Measurements from ENCODE around the gene RSPH9.

The RSPH9 gene

DNA sequence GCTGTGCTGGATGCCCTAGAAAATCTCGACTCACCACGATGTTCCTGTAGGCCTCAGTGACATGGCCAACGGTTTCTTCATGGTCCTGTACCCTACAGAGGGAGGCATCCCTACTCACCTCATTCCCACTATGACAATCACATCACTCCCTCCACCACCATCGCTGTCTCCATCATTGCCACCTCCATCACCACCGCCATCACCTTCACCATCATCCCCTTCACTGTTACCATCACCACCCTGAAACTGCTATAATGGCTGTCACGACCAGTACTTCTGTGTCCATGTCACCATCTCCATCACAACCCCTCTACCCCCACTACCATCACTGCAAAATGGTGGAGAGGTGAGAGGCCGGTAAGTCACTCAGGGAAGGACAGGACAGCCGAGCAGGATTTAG lies 72.6 kb downstream of the RSPH9 start:
- Histone ChIP-seq H3K14ac (ENCODE audit: low read length in 2 of 2) (no peak overlapping the region), H3K27me3 (ENCODE audit: control insufficient read depth in 1 of 2, insufficient read depth in 1 of 2, low read length in 2 of 2) (peaks cover 0 to 23% of the 10 kb centered on the region in 2 experiments), H2BK15ac (ENCODE audit: low read depth, poor library complexity, severe bottlenecking) (no peak overlapping the region), H3K9ac (ENCODE audit: low read length) (no peak overlapping the region), H3K4me1 (ENCODE audit: control insufficient read depth, insufficient read depth, low read depth, low read length) (peaks cover 9% of the 10 kb centered on the region), H2BK5ac (ENCODE audit: low read depth, low read length, poor library complexity, severe bottlenecking) (no peak overlapping the region), H3K9me3 (ENCODE audit: control insufficient read depth, low read length) (no peaks in the 10 kb centered on the region), H2BK120ac (ENCODE audit: low read depth, low read length) (no peak overlapping the region), H4K91ac (ENCODE audit: low read length) (no peak overlapping the region), H2AK5ac (ENCODE audit: low read length, severe bottlenecking) (no peak overlapping the region), H3K36me3 (ENCODE audit: control insufficient read depth in 1 of 2, insufficient read depth in 2 of 2, low read depth in 1 of 2, low read length in 2 of 2) (no peaks in the 10 kb centered on the region), H3K18ac (ENCODE audit: low read depth in 1 of 2, low read length in 2 of 2) (no peak overlapping the region), H3K27ac (ENCODE audit: low read length, poor library complexity, severe bottlenecking) (no peak overlapping the region), H2AFZ (ENCODE audit: low read depth, low read length) (no peak overlapping the region), H3K4ac (ENCODE audit: low read depth in 1 of 2, low read length in 2 of 2) (no peak overlapping the region), H3K4me3 (ENCODE audit: insufficient read depth in 1 of 2, low read depth in 1 of 2, low read length in 2 of 2) (no peak overlapping the region), H3K4me2 (ENCODE audit: low read length, poor library complexity, severe bottlenecking) (no peak overlapping the region), H4K8ac (ENCODE audit: low read length) (no peak overlapping the region), H3K79me1 (replicated peaks; ENCODE audit: low read length, poor library complexity, severe bottlenecking) (no peaks in the 10 kb centered on the region), H3K23ac (ENCODE audit: low read length in 2 of 2) (no peak overlapping the region), H2BK12ac (ENCODE audit: low read length in 2 of 2) (peak overlapping the region in 1 of 2 experiments; percentile 15)
- DNase-seq, result no peak
- 87% methylated on average over 7 of the region's 8 CpGs for WGBS

DNA sequence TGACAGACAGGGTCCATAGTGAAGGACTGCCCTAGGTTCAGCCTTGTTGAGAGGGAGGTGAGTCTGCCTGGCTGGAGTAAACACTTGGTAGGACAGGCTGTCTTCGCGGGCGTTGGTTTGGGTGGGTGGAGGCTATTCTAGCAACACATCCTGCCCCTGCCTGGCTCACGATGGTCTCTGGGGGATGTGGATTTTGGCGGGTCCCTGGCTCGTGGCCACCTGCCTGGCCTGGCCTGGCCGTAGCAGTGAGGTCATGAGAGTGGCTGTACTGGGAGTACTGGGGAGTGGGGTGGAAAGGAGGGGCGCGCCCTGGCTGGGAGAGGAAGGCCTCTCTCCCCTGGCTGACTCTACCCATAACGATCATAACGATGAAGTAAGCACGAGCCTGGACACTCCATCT lies 73.0 kb downstream of the RSPH9 start:
- no peak overlapping the region for H2BK15ac ChIP-seq (ENCODE audit: low read depth, poor library complexity, severe bottlenecking)
- H4K91ac ChIP-seq (ENCODE audit: low read length), result no peak overlapping the region
- no peak overlapping the region for H2BK12ac ChIP-seq (ENCODE audit: low read length in 2 of 2)
- no peak overlapping the region for H3K18ac ChIP-seq (ENCODE audit: low read depth in 1 of 2, low read length in 2 of 2)
- H2AFZ ChIP-seq (ENCODE audit: low read depth, low read length), result no peak overlapping the region
- H3K27me3 ChIP-seq (ENCODE audit: control insufficient read depth in 1 of 2, insufficient read depth in 1 of 2, low read length in 2 of 2), result peaks cover 0 to 23% of the 10 kb centered on the region in 2 experiments
- H3K4me2 ChIP-seq (ENCODE audit: low read length, poor library complexity, severe bottlenecking), result no peak overlapping the region
- H3K14ac ChIP-seq (ENCODE audit: low read length in 2 of 2), result no peak overlapping the region
- H4K8ac ChIP-seq (ENCODE audit: low read length), result no peak overlapping the region
- no peak overlapping the region for H2BK5ac ChIP-seq (ENCODE audit: low read depth, low read length, poor library complexity, severe bottlenecking)
- H3K36me3 ChIP-seq (ENCODE audit: control insufficient read depth in 1 of 2, insufficient read depth in 2 of 2, low read depth in 1 of 2, low read length in 2 of 2), result no peaks in the 10 kb centered on the region
- no peak overlapping the region for H3K4ac ChIP-seq (ENCODE audit: low read depth in 1 of 2, low read length in 2 of 2)
- H2AK5ac ChIP-seq (ENCODE audit: low read length, severe bottlenecking), result no peak overlapping the region
- no peak for DNase-seq
- H3K23ac ChIP-seq (ENCODE audit: low read length in 2 of 2), result no peak overlapping the region
- H3K4me3 ChIP-seq (ENCODE audit: insufficient read depth in 1 of 2, low read depth in 1 of 2, low read length in 2 of 2), result no peak overlapping the region
- H3K9me3 ChIP-seq (ENCODE audit: control insufficient read depth, low read length), result no peaks in the 10 kb centered on the region
- H3K4me1 ChIP-seq (ENCODE audit: control insufficient read depth, insufficient read depth, low read depth, low read length), result peaks cover 9% of the 10 kb centered on the region
- no peaks in the 10 kb centered on the region for H3K79me1 ChIP-seq (replicated peaks; ENCODE audit: low read length, poor library complexity, severe bottlenecking)
- H3K27ac ChIP-seq (ENCODE audit: low read length, poor library complexity, severe bottlenecking), result no peak overlapping the region
- 92% methylated on average over 10 of the region's 12 CpGs for WGBS
- no peak overlapping the region for H2BK120ac ChIP-seq (ENCODE audit: low read depth, low read length)
- H3K9ac ChIP-seq (ENCODE audit: low read length), result no peak overlapping the region

DNA sequence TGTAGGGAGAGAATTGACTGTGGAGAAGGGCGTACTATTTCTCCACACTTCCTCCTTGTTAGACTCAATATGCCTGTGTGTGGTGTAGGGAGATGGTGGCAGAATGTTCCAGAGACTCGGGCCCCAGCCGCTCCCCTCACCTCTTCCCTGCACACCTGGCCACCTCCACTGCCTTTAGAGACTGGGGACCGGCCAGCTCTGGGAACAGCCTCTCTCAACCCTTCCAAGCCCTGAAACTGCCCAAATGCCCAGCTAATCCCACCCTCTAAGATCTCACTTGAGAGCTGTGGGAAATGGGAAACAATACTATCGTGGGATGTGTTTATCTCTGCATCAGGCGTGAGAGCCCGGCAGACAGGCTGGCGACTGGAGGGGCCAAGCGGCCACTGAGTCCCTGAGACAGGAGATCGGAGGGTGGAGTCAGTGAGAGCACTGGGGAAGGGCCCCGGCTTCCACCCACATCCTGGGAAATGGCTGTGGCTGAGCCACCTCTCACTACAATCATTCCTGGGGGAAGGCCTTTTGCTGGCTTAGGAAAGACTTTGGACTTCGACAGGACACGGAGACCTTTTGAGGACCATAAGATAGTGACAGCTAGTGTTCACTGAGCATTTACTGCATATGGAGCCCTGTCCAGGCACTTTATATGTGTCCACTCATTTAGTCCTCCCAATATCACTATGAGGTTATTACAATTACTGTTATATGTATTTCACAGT lies 73.7 kb downstream of the RSPH9 start:
- no peak overlapping the region for H3K23ac ChIP-seq (ENCODE audit: low read length in 2 of 2)
- H3K18ac ChIP-seq (ENCODE audit: low read depth in 1 of 2, low read length in 2 of 2), result no peak overlapping the region
- no peaks in the 10 kb centered on the region for H3K9me3 ChIP-seq (ENCODE audit: control insufficient read depth, low read length)
- H2BK5ac ChIP-seq (ENCODE audit: low read depth, low read length, poor library complexity, severe bottlenecking), result no peak overlapping the region
- H2BK12ac ChIP-seq (ENCODE audit: low read length in 2 of 2), result no peak overlapping the region
- H3K27ac ChIP-seq (ENCODE audit: low read length, poor library complexity, severe bottlenecking), result no peak overlapping the region
- no peak overlapping the region for H3K4me3 ChIP-seq (ENCODE audit: insufficient read depth in 1 of 2, low read depth in 1 of 2, low read length in 2 of 2)
- no peak overlapping the region for H4K8ac ChIP-seq (ENCODE audit: low read length)
- peaks cover 0 to 23% of the 10 kb centered on the region in 2 experiments for H3K27me3 ChIP-seq (ENCODE audit: control insufficient read depth in 1 of 2, insufficient read depth in 1 of 2, low read length in 2 of 2)
- H3K79me1 ChIP-seq (replicated peaks; ENCODE audit: low read length, poor library complexity, severe bottlenecking), result no peaks in the 10 kb centered on the region
- H3K4me2 ChIP-seq (ENCODE audit: low read length, poor library complexity, severe bottlenecking), result no peak overlapping the region
- H2AK5ac ChIP-seq (ENCODE audit: low read length, severe bottlenecking), result no peak overlapping the region
- WGBS, result 77% methylated on average over 7 of the region's 13 CpGs
- H4K91ac ChIP-seq (ENCODE audit: low read length), result no peak overlapping the region
- no peak overlapping the region for H2BK15ac ChIP-seq (ENCODE audit: low read depth, poor library complexity, severe bottlenecking)
- H3K9ac ChIP-seq (ENCODE audit: low read length), result no peak overlapping the region
- H2BK120ac ChIP-seq (ENCODE audit: low read depth, low read length), result no peak overlapping the region
- H3K4me1 ChIP-seq (ENCODE audit: control insufficient read depth, insufficient read depth, low read depth, low read length), result peaks cover 9% of the 10 kb centered on the region
- DNase-seq, result no peak
- no peaks in the 10 kb centered on the region for H3K36me3 ChIP-seq (ENCODE audit: control insufficient read depth in 1 of 2, insufficient read depth in 2 of 2, low read depth in 1 of 2, low read length in 2 of 2)
- H3K14ac ChIP-seq (ENCODE audit: low read length in 2 of 2), result no peak overlapping the region
- H3K4ac ChIP-seq (ENCODE audit: low read depth in 1 of 2, low read length in 2 of 2), result no peak overlapping the region
- no peak overlapping the region for H2AFZ ChIP-seq (ENCODE audit: low read depth, low read length)

DNA sequence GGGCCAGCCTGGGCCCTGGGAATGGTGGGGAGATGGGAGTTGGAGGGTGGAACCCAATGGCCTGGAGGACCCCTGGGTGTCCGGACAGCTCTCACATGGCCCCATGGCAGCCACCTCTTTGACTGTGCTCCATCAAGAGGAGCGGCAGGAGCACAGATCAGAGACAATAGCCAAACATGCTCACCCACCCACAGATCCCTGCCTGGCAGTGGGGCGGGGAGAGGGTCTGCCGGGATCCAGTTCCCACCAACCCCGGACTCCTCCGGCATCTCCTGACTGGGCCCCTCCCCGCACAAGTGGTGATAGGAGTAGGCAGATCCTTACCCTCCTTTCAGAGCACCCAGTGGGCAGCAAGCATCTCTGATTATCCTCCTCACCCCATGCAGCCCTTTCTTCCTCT lies 74.7 kb downstream of the RSPH9 start:
- Histone ChIP-seq H4K8ac (ENCODE audit: low read length) (no peak overlapping the region), H3K18ac (ENCODE audit: low read depth in 1 of 2, low read length in 2 of 2) (no peak overlapping the region), H3K27ac (ENCODE audit: low read length, poor library complexity, severe bottlenecking) (no peak overlapping the region), H3K4me1 (ENCODE audit: control insufficient read depth, insufficient read depth, low read depth, low read length) (peaks cover 8% of the 10 kb centered on the region), H3K9me3 (ENCODE audit: control insufficient read depth, low read length) (no peaks in the 10 kb centered on the region), H3K27me3 (ENCODE audit: control insufficient read depth in 1 of 2, insufficient read depth in 1 of 2, low read length in 2 of 2) (peaks cover 0 to 16% of the 10 kb centered on the region in 2 experiments), H3K4me2 (ENCODE audit: low read length, poor library complexity, severe bottlenecking) (no peak overlapping the region), H2BK12ac (ENCODE audit: low read length in 2 of 2) (no peak overlapping the region), H2BK15ac (ENCODE audit: low read depth, poor library complexity, severe bottlenecking) (no peak overlapping the region), H3K4ac (ENCODE audit: low read depth in 1 of 2, low read length in 2 of 2) (no peak overlapping the region), H3K79me1 (replicated peaks; ENCODE audit: low read length, poor library complexity, severe bottlenecking) (no peaks in the 10 kb centered on the region), H3K23ac (ENCODE audit: low read length in 2 of 2) (no peak overlapping the region), H4K91ac (ENCODE audit: low read length) (no peak overlapping the region), H2AFZ (ENCODE audit: low read depth, low read length) (no peak overlapping the region), H2BK120ac (ENCODE audit: low read depth, low read length) (no peak overlapping the region), H3K36me3 (ENCODE audit: control insufficient read depth in 1 of 2, insufficient read depth in 2 of 2, low read depth in 1 of 2, low read length in 2 of 2) (no peaks in the 10 kb centered on the region), H3K4me3 (ENCODE audit: insufficient read depth in 1 of 2, low read depth in 1 of 2, low read length in 2 of 2) (peak overlapping the region in 1 of 2 experiments; percentile 14), H2AK5ac (ENCODE audit: low read length, severe bottlenecking) (no peak overlapping the region), H3K14ac (ENCODE audit: low read length in 2 of 2) (no peak overlapping the region), H3K9ac (ENCODE audit: low read length) (no peak overlapping the region), H2BK5ac (ENCODE audit: low read depth, low read length, poor library complexity, severe bottlenecking) (no peak overlapping the region)
- WGBS, result 90% methylated on average over 7 of the region's 7 CpGs
- DNase-seq, result no peak

Measured in mesenchymal stem cell (in vitro differentiated cells and primary cell).